GM04503 (cell line): Measurements from ENCODE around the gene KCNJ13.
"Not testable (repeated sequence)": the region's sequence is repeated elsewhere in the genome, so short reads cannot be mapped to it uniquely, and the experiment has no call there.

Experiments
- DNase-seq: peaks from one replicate; pipeline ENCODE4 v3.0.0-alpha.2; 2012; ENCODE audit warnings: low read depth

The KCNJ13 gene

DNA sequence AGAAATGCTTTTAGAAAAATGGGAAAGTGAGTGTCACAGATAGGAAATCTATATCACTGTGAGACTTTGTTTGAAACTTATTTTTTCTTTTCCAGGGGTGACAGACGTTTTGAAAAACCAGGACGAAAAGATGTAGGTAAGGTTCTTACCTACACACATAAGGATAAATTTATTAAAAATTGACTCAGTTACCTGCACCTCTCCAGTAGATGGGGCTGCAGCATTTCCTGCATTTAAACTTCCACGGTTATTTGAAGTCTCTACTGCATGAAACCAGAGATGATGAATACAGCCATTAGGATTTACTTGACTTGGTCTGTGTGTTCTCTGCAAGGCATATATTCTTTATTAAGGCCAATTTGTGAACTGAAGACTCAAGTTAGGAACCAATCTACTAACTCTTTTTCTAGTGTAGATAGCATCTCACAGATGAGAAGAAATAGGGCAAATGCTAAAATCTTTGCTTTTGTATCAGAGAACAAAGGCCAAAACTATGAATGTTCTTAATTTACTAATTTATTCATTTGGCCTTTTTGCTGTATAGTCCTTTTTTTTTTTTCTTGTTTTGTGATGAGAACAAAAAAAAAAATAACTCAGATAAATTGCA lies 15.0 kb downstream of the KCNJ13 start:
- DNase-seq: no peak

DNA sequence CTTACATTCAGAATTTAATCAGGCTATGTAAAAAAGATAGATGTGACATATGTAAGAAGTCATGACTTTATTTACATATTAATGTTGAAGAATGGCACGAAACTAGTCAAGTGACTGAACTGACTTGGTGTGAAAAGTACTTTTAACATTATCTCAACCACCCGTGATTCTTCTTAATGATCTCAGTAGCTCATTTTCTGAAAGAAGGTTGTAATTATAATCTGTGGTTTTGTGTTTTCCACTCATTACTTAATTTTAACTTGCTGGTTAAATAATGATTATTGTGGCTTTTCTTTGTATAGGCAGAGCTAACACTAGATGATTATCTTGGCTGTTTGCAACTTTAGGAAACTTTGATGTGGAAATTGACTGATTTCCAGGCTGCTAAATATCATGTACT lies 18.5 kb downstream of the KCNJ13 start:
- DNase-seq: no peak

DNA sequence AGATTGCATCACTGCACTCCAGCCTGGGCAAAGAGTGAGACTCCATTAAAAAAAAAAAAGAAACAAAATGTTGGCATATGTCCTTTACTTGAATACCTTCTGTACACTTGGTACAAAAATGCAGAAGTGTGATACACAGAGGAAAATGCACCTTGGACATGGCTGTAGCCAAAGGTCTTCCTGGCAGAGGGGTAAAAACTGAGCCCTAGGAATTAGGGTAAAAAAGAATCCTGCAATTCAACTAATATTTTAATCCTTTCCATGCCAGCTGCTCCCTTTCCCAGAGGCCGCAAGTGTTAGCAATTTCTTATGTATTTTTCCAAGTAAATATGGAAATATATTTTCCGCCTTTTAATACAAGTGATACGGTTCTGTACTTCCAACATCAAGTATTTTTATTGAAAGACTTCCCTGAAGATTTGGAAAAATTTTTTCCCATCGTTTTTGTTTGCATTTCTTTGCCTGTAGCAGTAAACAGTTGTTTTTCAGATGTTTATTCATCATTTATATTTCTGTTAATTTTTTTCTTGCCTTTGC lies 26.2 kb downstream of the KCNJ13 start:
- DNase-seq: no peak

DNA sequence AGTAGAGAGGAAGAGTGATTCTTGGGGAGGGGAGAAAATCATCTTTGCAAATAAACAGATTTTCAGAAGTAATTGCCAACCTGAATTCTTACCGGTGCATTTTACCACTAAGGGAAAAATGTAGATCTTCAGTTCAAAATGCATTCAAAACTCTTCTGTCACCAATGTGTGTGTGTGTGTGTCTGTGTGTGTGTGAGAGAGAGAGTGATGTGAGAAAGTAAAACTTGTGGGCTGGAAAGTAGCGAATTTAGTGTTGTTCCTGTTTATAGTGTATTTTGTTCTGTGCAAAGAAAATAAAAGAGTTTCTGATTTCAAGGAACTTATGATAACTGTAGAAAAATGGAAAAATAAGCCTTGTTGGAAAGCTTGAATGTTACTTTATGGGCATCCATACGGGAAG lies 27.0 kb downstream of the KCNJ13 start:
- no peak for DNase-seq

DNA sequence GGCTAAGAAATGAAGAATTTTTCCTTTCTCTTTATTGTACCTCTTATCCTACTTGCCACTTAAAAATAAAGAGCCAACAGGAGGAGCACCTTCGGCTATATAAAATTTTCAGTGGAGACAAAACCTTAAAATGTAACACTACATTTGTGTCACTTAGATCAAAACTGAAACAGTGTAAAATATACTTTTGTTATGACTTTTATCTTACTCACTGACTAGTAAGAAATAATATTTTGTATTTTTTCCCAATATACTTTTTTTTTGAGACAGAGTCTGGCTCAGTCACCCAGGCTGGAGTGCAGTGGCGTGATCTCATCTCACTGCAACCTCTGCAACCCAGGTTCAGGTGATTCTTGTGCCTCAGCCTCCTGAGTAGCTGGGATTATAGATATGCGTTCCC lies 28.3 kb downstream of the KCNJ13 start:
- DNase-seq: no peak

DNA sequence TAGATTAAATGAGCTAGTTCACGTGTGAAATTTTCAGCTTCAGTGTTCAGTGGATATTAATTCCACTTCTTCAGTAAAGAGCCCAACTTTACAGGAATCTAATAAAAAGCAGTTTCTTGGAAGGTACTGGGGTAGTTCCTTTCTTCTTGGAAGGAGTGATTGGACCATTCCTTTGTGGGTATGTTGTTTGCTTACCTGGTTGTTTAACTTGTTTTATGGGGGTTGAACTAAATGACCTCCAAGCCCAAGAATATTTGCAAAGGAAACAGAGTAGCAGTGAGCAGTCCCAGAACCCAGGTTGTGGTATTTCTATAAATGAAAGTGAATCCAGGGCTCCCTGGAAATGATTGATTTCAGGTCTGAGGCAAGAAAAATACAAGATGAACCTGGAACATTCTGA lies 31.4 kb downstream of the KCNJ13 start:
- DNase-seq: no peak

DNA sequence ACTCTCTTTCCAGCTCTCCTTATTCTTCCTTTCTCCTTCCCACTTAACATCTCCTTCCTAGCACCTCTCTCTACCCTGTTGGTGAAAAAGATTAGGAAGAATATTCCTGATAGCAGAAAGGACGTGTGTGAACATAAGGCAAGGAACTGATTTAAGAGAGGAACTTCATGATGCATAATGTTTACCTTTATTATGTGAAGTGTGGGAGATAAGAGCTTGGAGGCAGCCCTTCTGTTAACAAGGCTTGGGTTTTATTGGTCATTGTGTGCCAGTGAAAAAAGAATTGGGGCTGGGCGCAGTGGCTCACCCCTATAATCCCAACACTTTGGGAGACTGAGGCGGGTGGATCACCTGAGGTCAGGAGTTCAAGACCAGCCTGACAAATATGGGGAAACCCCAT lies 34.4 kb downstream of the KCNJ13 start:
- no peak for DNase-seq

DNA sequence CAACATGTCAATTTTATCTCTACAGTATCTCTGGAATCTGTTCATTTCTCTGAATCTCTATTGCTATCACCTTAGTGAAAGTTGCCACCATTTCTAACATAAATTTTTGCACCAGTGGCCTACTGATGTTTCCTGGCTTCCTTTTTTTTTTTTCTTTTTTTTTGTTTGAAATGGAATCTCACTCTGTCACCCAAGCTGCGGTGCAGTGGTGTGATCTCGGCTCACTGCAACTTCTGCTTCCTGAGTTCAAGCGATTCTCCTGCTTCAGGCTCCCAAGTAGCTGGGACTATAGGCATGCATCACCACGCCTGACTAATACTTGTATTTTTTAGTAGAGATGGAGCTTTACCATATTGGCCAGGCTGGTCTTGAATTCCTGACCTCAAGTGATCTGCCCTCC lies 35.1 kb downstream of the KCNJ13 start:
- no peak for DNase-seq

DNA sequence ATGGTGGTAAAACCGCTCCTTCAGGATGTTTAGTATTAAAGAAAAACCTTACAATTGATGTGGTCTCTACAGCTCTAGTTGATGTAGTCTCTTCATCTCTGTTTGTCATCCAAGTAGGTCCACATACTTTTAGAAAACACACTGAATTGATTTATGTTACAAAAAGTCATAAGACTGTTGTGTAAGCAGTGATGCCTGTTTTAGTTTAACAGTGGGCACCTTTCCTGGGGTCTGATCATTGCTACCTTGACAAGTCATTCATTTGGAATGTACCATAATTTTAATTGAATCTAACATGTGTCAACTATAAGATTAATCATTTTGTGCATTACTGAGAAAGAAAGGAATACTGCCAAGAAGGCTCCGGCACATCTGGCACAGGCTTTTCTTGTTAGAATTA lies 44.9 kb downstream of the KCNJ13 start:
- peak; percentile 3 for DNase-seq

DNA sequence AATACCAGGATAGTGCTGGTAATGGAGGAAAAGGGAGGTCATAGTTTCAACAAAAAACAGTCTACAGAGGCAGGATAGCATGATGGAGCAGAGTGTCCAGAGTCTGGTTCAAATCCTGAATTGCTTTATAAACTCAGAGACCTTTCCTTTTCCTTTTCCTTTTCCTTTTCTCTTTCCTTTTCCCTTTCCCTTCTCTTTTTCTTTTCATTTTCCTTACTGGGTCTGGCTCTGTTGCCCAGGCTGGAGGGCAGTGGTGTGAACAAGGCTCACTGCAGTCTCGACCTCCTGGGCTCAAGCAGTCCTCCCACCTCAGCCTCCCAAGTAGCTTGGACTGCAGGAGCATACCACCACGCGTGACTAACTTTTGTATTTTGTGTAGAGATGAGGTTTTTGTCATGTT lies 47.6 kb downstream of the KCNJ13 start:
- DNase-seq: no peak

DNA sequence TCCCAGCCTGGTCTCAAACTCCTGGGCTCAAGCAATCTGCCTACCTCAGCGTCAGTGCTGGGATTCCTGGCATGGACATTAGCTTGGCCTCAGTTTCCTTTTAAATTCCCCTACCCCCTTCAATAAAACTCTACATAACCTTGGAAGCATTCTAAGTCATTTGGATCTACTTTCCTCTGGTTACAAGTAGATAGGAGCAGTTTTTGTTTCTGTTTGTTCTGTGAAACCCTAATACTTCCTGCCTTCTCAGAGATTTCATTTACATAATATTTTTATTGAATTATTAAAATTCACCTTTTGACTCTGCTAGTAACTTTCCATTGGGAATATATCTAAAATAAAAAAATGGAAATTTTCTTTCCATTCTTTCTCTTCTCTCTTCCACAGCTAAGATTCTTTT lies 53.3 kb downstream of the KCNJ13 start:
- no peak for DNase-seq

DNA sequence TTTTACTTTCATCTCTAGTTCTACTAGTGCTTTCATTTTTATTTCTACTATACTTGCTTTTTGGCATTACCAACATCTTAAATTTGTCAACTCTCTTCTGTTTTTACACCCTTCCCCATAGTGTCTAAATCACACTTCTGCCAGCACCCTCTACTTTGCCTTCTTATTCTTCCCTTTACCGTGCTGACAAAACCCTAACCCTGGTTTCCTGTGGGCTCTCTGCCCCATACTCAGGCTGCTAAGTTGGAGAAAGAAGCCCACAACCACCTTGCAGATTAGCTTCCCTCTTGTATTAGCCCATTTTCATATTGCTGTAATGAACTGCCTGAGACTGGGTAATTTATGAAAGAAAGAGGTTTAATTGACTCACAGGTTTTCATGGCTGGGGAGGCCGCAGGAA lies 54.5 kb downstream of the KCNJ13 start:
- DNase-seq: no peak

DNA sequence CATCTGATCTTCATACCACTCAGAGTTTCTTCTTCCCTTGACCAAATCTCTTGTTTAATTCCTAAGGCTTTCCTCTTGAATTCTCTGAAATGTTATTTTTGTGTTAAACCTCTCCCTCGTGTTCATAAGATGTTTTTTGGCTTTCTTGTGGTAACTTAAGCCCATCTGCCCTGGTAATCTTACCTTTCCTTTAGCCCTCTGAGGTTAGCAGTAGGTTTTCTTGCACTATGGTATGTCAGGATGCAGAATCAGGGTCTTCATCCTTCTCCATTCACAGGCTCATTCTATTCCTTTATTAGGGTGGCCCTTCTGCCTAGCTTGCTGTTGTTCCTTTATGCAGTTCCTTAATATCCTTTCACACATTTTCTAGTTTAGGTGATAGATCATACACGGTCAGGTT lies 55.1 kb downstream of the KCNJ13 start:
- no peak for DNase-seq

DNA sequence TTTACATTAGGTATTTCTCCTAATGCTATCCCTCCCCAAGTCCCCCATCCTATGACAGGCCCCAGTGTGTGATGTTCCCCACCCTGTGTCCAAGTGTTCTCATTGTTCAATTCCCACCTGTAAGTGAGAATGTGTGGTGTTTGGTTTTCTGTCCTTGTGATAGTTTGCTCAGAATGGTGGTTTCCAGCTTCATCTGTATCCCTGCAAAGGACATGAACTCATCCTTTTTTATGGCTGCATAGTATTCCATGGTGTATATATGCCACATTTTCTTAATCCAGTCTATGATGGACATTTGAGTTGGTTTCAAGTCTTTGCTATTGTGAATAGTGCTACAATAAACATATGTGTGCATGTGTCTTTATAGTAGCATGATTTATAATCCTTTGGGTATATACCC lies 56.3 kb downstream of the KCNJ13 start:
- not testable (repeated sequence) for DNase-seq
